GM12874 (cell line): ENCODE results near the gene THOC1.

Experiments used
- CTCF ChIP-seq: IDR thresholded peaks from 2 replicates; pipeline ENCODE4 v1.5.1; 2011; ENCODE audit warnings: low read depth, mild to moderate bottlenecking, control low read depth, low read length, moderate library complexity; ENCODE audit not compliant: insufficient read depth

THOC1 gene

GRCh38 chr18:227902-228301, 39.9 kb downstream of the THOC1 start:
- TF ChIP-seq CTCF: no peak

- no peak for TF ChIP-seq CTCF
These were observed 40.5 kb downstream of the THOC1 start for GRCh38 chr18:227374-227773.

- no peak for TF ChIP-seq CTCF
These were observed 42.1 kb downstream of the THOC1 start for GRCh38 chr18:225745-226144.

- no peak for TF ChIP-seq CTCF
These were observed 47.1 kb downstream of the THOC1 start for GRCh38 chr18:220708-221107.

GRCh38 chr18:217532-218336, 50.1 kb downstream of the THOC1 start:
- no peak for TF ChIP-seq CTCF

GRCh38 chr18:215448-216010, 52.3 kb downstream of the THOC1 start:
- TF ChIP-seq CTCF: no peak

- no peak for TF ChIP-seq CTCF
These were observed 53.9 kb downstream of the THOC1 start for GRCh38 chr18:213966-214365.
